Keratinocyte (primary cell): ENCODE measurements around the gene ZBTB20. TPM values are rescaled to one million over a fixed set of nuclear protein-coding genes. Genes with fewer than 3 reads are reported as not detected.

ENCODE experiments used
- DNase-seq: peaks from one replicate; pipeline ENCODE4 v3.0.0-alpha.2; 2011; ENCODE audit warnings: low read depth, missing footprints, low spot score
- FAIRE-seq: peaks from 2 replicates; lab custom pipeline; 2011; peaks lifted over from hg19 to GRCh38; lab: Jason Lieb, UNC
- H2AFZ ChIP-seq: 2 replicates; pipeline ENCODE4 v1.6.0; 2012; ENCODE audit warnings: low read length, control low read depth, inconsistent platforms; ENCODE audit not compliant: control insufficient read depth
- H3K27ac ChIP-seq: 2 replicates; pipeline ENCODE4 v1.5.1; 2011; ENCODE audit warnings: low read length; ENCODE audit not compliant: control insufficient read depth, insufficient read depth
- H3K27me3 ChIP-seq: 3 replicates; pipeline ENCODE4 v1.6.0; 2011; ENCODE audit warnings: low read length; ENCODE audit not compliant: control insufficient read depth, insufficient read depth; ENCODE audit errors: extremely low read depth
- H3K36me3 ChIP-seq, 2 experiments: 2 replicates in 1 of 2; 3 replicates in 1 of 2; pipeline ENCODE4 v1.5.1; 2011; ENCODE audit warnings: low read length in 2 of 2, mild to moderate bottlenecking in 1 of 2; ENCODE audit not compliant: control insufficient read depth in 2 of 2, insufficient read depth in 2 of 2; ENCODE audit errors: extremely low read depth in 1 of 2
- H3K4me1 ChIP-seq: 3 replicates; pipeline ENCODE4 v1.5.1; 2011; ENCODE audit warnings: low read length; ENCODE audit not compliant: control insufficient read depth, insufficient read depth; ENCODE audit errors: extremely low read depth
- H3K4me2 ChIP-seq: 3 replicates; pipeline ENCODE4 v1.6.0; 2011; ENCODE audit warnings: low read depth, low read length; ENCODE audit not compliant: control insufficient read depth, insufficient read depth; ENCODE audit errors: extremely low read depth
- H3K4me3 ChIP-seq, 3 experiments: fragments of 200-600 bp in 1 of 3; sonication (generic) in 1 of 3; 2 replicates in 2 of 3; 3 replicates in 1 of 3; pipeline ENCODE4 v1.5.1; 2011 to 2016; ENCODE audit warnings: low read length in 3 of 3, mild to moderate bottlenecking in 3 of 3, control low read depth in 2 of 3, inconsistent platforms in 1 of 3, low read depth in 1 of 3, mixed read lengths in 1 of 3, mixed run types in 1 of 3, moderate library complexity in 1 of 3; ENCODE audit not compliant: control insufficient read depth in 2 of 3, insufficient read depth in 2 of 3; ENCODE audit errors: extremely low read depth in 1 of 3
- H3K79me2 ChIP-seq: 2 replicates; pipeline ENCODE4 v1.6.0; 2012; ENCODE audit warnings: low read length; ENCODE audit not compliant: control insufficient read depth, insufficient read depth
- H3K9ac ChIP-seq: 3 replicates; pipeline ENCODE4 v1.6.0; 2011; ENCODE audit warnings: low read length; ENCODE audit not compliant: control insufficient read depth, insufficient read depth; ENCODE audit errors: extremely low read depth
- H3K9me1 ChIP-seq: 3 replicates; pipeline ENCODE4 v1.6.0; 2011; ENCODE audit warnings: low read length; ENCODE audit not compliant: control insufficient read depth, insufficient read depth; ENCODE audit errors: extremely low read depth
- H3K9me3 ChIP-seq: 2 replicates; pipeline ENCODE4 v1.5.1; 2012; ENCODE audit warnings: low read depth, low read length; ENCODE audit not compliant: control insufficient read depth
- H4K20me1 ChIP-seq: 3 replicates; pipeline ENCODE4 v1.6.0; 2011; ENCODE audit warnings: low read length; ENCODE audit not compliant: control insufficient read depth, insufficient read depth; ENCODE audit errors: extremely low read depth
- EZH2 ChIP-seq: IDR thresholded peaks from one replicate; pipeline ENCODE4 v1.6.1; 2012; ENCODE audit warnings: inconsistent platforms, mild to moderate bottlenecking, low read length, moderate library complexity
- dilution Hi-C: fragments of 300-500 bp; cut with MboI; formaldehyde crosslinking; loops from one replicate; pipeline ENCODE4 v1.7.0; 2020; ENCODE audit warnings: low sequenced_read_pairs; ENCODE audit not compliant: extremely low pct_ligation_motif_present
- polyA plus RNA-seq, 5 experiments: library from polyadenylated mRNA; depleted of rRNA in 3 of 5; stranded (reverse) in 3 of 5; stranded (forward) in 1 of 5; unstranded in 1 of 5; fragments of >200 nt; gene quantifications; 1 replicate in 1 of 5; 2 replicates in 3 of 5; 3 replicates in 1 of 5; pipeline versions ENCODE4 v1.2.1 to v1.2.3, GENCODE V29; 2011 to 2012; ENCODE audit warnings: missing spikeins in 2 of 5, low read depth in 1 of 5, low replicate concordance in 1 of 5
- TF ChIP-seq, protein P1 (sequence below), 3 experiments: IDR thresholded peaks in 1 of 3; conservative IDR thresholded peaks in 1 of 3; optimal IDR thresholded peaks in 1 of 3; 2 replicates in 2 of 3; 3 replicates in 1 of 3; pipeline versions ENCODE3 to v1.5.1; 2011; ENCODE audit warnings: low read length in 3 of 3, mild to moderate bottlenecking in 3 of 3, moderate library complexity in 2 of 3, control low read depth in 1 of 3, inconsistent platforms in 1 of 3; ENCODE audit not compliant: insufficient read depth in 2 of 3; ENCODE audit errors: extremely low read depth in 1 of 3

ZBTB20 gene
- polyA plus RNA-seq, 1 donor (not counting 4 experiments of a cell fraction or from before 2014, with no cell fraction given): 0.52 TPM

DNA sequence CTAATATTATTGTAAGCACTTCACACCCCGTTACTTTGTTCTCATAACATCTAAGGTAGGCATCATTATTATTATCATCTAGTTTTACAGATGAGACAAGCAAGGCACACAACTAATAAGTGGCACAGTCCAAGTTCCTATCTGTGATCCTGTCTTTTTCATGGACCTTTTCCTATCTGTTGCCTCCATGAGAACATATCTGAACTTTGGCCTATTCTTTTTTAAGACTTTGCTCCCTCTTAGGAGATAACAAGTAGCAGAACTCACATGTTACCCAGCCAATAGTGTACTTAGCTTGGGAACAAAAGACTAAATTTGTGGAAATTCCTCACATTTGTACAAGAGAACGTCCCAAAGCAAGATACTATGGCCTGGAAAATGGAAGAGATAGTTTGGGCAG lies 680.8 kb downstream of the ZBTB20 start:
- no peaks in the 10 kb centered on the region for H3K27me3 ChIP-seq
- no peaks in the 10 kb centered on the region for H3K9me1 ChIP-seq
- no peak for TF ChIP-seq EZH2
- TF ChIP-seq, protein P1, sequence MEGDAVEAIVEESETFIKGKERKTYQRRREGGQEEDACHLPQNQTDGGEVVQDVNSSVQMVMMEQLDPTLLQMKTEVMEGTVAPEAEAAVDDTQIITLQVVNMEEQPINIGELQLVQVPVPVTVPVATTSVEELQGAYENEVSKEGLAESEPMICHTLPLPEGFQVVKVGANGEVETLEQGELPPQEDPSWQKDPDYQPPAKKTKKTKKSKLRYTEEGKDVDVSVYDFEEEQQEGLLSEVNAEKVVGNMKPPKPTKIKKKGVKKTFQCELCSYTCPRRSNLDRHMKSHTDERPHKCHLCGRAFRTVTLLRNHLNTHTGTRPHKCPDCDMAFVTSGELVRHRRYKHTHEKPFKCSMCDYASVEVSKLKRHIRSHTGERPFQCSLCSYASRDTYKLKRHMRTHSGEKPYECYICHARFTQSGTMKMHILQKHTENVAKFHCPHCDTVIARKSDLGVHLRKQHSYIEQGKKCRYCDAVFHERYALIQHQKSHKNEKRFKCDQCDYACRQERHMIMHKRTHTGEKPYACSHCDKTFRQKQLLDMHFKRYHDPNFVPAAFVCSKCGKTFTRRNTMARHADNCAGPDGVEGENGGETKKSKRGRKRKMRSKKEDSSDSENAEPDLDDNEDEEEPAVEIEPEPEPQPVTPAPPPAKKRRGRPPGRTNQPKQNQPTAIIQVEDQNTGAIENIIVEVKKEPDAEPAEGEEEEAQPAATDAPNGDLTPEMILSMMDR (optimal IDR thresholded peaks at IDR 0.05 in 1 of 3, IDR thresholded peaks at IDR 0.05 in 1 of 3, conservative IDR thresholded peaks at IDR 0.05 in 1 of 3; ENCODE audit: extremely low read depth in 1 of 3, insufficient read depth in 2 of 3, low read length in 3 of 3): no peak
- dilution Hi-C loops: no loop called here
- H2AFZ ChIP-seq: no peak overlapping the region
- H3K4me3 ChIP-seq: no peak overlapping the region
- no peaks in the 10 kb centered on the region for H3K4me1 ChIP-seq
- no peak overlapping the region for H3K9ac ChIP-seq
- FAIRE-seq (no peak), DNase-seq (no peak)
- no peaks in the 10 kb centered on the region for H3K9me3 ChIP-seq
- H3K79me2 ChIP-seq: no peaks in the 10 kb centered on the region
- H3K4me2 ChIP-seq: no peak overlapping the region
- H3K36me3 ChIP-seq: no peaks in the 10 kb centered on the region
- no peak overlapping the region for H3K27ac ChIP-seq
- H4K20me1 ChIP-seq: no peaks in the 10 kb centered on the region

DNA sequence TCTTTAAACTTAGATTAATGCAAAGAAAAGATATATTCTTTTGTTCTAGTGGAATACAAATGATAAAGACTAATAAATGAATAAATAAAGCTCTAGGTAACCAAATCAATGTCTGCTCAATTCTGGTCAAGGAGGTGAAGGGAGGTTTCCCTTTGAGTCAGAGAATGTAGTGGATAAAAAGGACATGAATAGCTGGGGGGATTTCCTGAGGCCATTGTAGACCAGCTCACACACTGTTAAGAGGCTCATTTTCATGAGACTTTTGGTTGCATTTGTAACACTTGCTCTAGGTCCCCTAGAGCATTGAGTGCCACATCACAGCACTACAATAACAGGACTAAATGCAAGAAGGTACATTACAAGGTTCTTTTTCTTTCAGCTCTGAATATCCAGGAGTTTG lies 682.5 kb downstream of the ZBTB20 start:
- Histone ChIP-seq H3K9me3 (no peaks in the 10 kb centered on the region), H2AFZ (no peak overlapping the region), H3K36me3 (no peaks in the 10 kb centered on the region), H4K20me1 (no peaks in the 10 kb centered on the region), H3K9ac (no peak overlapping the region), H3K9me1 (no peaks in the 10 kb centered on the region), H3K4me3 (no peak overlapping the region), H3K27ac (no peak overlapping the region), H3K27me3 (no peaks in the 10 kb centered on the region), H3K79me2 (no peaks in the 10 kb centered on the region), H3K4me1 (no peaks in the 10 kb centered on the region), H3K4me2 (no peak overlapping the region)
- dilution Hi-C loops: no loop called here
- FAIRE-seq (no peak), DNase-seq (no peak)
- TF ChIP-seq, protein P1 (optimal IDR thresholded peaks at IDR 0.05 in 1 of 3, IDR thresholded peaks at IDR 0.05 in 1 of 3, conservative IDR thresholded peaks at IDR 0.05 in 1 of 3; ENCODE audit: extremely low read depth in 1 of 3, insufficient read depth in 2 of 3, low read length in 3 of 3): no peak
- no peak for TF ChIP-seq EZH2
